NCI-H2107 (cell line): Measurements from ENCODE around the gene IRAK2.
"Not testable (repeated sequence)": the region's sequence is repeated elsewhere in the genome, so short reads cannot be mapped to it uniquely, and the experiment has no call there.

Source experiments
- DNase-seq: peaks from one replicate; lab custom pipeline; 2025; lab: John Stamatoyannopoulos, UW

Gene IRAK2

GRCh38 chr3:10160346-10160745 is 4.4 kb upstream of the IRAK2 start:
- no peak for DNase-seq

DNA sequence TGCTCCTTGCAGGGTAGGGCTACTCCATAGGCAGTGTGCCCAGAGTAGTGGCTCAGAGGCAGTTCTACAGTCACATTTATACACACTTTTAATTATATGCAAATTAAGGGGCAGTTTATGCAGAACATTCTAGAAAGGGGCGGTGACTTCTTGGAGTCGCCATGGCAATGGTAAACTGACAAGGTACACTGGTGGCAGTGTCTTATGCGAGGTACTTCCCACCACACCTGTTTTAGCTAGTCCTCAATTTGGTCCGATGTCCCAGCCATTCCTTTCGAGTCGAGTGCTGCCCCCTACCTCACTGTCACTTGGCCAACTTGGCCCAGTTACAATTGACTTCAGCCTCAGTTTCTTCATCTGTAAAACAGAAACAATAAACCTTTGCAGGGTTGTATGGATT is 3.8 kb upstream of the IRAK2 start:
- DNase-seq = no peak

GRCh38 chr3:10162185-10162584 is 2.5 kb upstream of the IRAK2 start:
- no peak for DNase-seq

- DNase-seq = not testable (repeated sequence)
These were observed 546 bp upstream of the IRAK2 start for GRCh38 chr3:10164201-10164545.

DNA sequence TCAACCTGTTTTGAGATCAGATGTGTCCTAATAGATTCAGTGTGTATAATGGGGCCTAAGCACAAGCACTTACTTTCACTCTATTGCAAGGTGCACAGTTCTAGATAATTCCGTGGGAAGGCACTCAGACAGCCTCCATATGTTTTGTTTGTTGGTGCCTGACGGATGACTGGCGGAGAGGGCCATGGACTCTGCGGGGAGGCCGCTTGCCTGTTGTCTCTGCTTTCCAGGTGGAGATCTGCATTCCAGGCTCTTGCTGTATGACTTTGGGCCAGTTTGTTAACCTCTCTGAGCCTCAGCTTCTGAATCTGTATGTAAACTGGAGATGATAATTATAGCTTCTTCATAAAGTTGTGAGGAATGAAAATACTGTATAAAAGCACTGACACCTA is 1.5 kb downstream of the IRAK2 start:
- DNase-seq = no peak

- no peak for DNase-seq
These were observed 4.3 kb downstream of the IRAK2 start for GRCh38 chr3:10169000-10169496.

GRCh38 chr3:10170915-10171478 is 6.3 kb downstream of the IRAK2 start:
- DNase-seq = no peak

DNA sequence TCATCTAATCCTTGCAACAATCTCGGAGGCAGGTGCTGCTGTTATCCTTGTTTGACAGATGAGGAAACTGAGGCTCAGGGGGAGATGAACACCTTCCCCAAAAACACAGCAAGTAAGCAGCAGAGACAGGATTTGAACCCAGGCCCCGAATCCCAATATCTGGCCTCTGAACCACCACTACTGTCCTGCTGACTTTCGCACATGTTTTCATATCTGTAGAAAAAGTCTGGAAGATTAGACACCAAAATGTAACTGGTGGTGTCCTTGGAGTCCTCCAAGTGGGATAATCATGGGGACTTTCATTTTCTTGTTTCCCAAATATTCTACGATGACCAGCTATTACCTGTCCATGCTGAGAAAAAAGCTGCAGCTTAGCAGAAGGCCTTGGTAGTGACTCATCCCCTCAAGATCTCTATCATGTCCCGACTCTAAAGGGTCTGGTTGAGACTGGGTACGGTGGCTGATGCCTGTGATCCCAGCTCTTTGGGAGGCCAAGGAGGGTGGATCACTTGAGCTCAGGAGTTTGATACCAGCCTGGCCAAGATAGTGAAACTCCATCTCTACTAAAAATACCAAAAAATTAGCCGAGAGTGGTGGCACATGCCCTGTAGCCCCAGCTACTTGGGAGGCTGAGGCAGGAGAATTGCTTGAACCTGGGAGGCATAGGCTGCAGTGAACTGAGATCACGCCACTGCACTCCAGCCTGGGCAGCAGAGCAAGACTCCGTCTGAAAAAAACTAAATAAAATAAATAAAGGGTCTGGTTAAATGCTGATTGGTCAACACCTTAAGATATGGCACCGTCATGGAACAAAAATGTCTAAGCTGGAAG is 8.6 kb downstream of the IRAK2 start:
- no peak for DNase-seq

GRCh38 chr3:10173926-10174435 is 9.3 kb downstream of the IRAK2 start:
- no peak for DNase-seq

DNA sequence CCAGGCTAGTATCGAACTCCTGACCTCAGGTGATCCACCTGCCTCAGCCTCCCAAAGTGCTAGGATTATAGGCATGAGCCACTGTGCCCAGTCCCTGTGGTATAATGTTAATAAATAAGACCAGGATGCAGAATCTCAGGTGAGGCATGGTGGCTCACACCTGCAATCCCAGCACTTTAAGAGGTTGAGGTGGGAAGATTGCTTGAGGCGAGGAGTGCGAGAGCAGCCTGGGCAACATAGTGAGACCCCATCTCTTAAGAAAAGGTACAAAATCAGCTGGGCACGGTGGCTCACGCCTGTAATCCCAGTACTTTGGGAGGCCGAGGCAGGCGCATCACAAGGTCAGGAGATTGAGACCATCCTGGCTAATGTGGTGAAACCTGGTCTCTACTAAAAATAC is 10.6 kb downstream of the IRAK2 start:
- not testable (repeated sequence) for DNase-seq

DNA sequence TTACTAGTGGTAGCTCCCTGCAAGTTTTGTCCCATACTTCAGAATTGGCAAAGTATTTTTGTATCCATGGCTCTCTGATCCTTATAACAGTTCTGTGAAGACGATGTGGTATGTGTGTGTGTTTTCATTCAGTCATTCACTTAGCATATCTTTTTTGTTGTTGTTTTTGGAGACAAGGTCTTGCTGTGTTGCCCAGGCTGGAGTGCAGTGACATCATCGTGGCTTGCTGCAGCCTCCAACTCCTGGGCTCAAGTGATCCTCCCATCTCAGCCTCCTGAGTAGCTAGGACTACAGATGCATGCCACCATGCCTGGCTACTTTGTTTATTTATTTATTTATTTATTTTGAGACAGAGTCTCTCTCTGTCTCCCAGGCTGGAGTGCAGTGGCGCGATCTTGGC is 11.4 kb downstream of the IRAK2 start:
- not testable (repeated sequence) for DNase-seq

DNA sequence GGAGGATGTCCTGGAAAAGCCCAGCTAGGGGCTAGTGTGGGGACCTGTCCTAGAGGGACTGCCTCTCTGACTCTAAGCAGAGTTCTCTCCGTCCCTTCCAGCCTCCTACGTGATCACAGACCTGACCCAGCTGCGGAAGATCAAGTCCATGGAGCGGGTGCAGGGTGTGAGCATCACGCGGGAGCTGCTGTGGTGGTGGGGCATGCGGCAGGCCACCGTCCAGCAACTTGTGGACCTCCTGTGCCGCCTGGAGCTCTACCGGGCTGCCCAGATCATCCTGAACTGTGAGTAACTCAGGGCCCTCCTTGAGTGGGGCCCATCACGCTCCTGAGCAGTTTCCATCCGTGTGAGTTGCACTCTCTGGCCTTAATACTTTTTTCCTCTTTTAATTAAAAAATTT is 13.0 kb downstream of the IRAK2 start:
- DNase-seq = no peak

GRCh38 chr3:10178892-10179291 is 14.2 kb downstream of the IRAK2 start:
- DNase-seq = no peak

DNA sequence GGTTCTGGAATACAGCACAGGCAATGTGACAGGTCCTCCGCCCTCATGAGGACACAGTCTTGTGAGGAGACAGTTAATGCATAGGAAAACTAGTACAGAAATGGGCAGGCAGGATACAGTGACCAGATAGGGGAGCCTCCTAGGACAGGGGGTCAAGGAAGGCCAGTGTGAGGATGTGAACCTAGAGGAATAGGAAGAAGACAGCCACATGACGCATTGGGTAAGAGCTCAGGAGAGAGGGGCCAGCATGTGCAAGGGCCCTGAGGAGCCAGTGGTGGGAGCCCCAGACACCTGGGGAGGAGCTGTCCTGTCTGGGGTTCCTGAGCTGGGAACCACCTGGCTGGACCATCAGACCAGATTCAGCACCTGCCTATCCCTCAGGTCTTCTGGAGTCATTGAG is 15.6 kb downstream of the IRAK2 start:
- DNase-seq = no peak

- no peak for DNase-seq
These were observed 16.1 kb downstream of the IRAK2 start for GRCh38 chr3:10180738-10181295.

DNA sequence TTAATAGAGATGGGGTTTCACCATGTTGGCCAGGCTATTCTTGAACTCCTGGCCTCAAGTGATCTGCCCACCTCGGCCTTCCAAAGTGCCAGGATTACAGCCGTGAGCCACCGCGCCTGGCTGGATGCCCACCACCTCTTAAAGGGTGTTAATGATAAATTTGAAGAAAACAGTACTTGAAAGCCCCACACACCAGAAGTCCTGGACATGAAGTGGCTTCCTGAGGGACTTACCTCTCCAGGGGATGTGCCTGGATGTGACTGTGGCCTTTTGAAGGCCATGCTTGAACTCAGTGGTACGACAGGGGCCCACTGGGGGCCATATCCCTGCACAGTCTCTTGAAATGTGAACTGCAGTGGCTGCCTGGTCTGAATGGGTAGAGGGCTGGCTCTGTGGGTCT is 18.2 kb downstream of the IRAK2 start:
- no peak for DNase-seq

DNA sequence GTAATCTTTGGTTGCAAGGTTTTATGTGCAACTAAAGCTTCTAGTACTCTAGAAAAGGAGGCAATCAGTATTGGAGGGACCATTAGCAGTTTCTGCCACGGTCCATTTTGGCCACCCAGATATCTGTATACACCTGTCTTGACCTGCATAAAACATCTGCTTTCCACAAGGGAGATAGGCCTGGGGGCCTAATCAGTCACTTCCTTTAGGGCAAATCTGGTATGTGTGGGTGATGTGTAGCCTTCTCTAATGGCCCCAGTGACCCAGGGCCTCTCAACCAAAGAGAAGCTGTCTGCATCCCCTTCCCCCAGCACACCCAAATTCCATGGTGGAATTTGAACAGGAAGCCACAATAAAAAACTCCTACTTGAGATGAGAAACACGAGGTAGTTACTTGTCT is 19.5 kb downstream of the IRAK2 start:
- no peak for DNase-seq

DNA sequence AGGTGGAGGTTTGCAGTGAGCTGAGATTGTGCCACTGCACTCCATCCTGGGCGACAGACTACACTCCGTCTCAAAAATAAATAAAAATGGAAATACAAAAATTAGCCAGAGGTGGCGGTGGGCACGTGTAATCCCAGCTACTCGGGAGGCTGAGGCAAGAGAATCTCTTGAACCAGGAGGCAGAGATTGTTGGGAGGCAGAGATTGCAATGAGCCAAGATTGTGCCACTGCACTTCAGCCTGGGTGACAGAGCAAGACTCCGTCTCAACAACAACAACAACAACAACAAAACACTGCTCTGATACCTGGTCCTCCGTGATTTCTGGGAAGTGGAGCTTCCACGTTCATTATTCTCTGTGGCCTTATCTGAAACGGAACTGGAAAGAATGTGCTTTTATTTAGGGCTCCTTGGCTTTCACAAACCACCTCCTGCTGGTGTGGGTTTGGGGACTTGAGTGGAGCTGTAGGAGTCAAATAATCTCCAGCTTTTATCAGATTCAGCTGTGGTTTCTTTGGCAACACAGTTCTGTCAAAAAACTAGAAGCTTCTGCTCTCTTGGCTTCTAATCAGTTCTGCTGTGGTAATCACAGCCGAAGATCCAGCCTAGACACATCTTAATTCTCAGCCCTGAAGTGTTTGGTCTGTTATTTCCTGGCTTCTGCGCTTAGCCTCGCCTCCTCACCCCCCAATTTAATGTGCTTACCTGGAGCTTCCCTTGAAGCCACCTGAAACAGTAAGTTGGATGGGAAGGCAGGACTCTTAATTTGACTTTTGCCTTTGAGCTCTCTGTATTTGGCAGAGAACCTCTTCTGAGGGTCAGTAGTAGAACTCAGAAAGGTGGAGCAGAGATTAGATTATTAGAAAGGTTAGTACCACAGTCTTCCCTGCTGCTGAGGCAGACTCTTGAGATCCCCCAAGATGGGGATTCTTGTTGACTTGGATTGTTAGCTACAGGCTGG is 21.4 kb downstream of the IRAK2 start:
- no peak for DNase-seq

GRCh38 chr3:10187290-10187876 is 22.7 kb downstream of the IRAK2 start:
- no peak for DNase-seq

- no peak for DNase-seq
These were observed 23.2 kb downstream of the IRAK2 start for GRCh38 chr3:10187944-10188343.

GRCh38 chr3:10188804-10189556 is 24.3 kb downstream of the IRAK2 start:
- no peak for DNase-seq
